ENCODE results near the gene HNF4A. TPM values are rescaled to one million over a fixed set of nuclear protein-coding genes. Genes with fewer than 3 reads are reported as not detected.

HNF4A gene
- total and polyA plus RNA-seq, 2 of the 13 experiments (the other 11 are each of a cell fraction or from before 2014, with no cell fraction given), result 80.9 to 169 TPM

DNA sequence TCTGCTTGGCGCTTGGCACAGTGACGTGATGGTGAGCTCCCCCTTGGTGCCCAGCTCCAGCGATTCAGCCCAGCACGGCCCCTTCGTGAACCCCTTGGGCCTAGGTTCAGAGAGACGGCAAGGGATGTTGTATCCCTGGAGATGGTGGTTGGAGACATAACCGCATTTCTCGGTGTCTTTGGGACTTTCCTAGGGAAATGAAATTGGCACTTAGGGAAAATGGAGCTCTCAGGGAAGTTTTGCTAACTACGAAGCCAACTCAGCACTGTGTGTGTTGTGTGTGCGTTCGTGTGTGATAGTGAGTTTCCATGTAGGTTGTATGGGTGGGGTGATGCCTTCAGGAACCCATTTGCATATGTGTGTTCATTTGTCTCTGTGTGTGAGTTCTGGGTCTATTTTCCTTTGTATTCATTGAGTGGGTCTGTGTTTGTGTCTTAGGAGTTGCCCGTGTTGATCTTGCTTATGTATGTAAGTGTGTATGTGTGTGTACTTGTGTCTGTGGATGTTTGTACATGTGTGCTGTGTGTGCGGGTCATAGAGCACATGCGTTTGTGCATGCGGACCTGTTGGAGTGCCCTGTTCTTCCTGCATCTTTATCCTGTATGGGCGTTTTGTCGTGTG lies 46.4 kb downstream of the HNF4A start (continued):
- TF ChIP-seq, protein P1, sequence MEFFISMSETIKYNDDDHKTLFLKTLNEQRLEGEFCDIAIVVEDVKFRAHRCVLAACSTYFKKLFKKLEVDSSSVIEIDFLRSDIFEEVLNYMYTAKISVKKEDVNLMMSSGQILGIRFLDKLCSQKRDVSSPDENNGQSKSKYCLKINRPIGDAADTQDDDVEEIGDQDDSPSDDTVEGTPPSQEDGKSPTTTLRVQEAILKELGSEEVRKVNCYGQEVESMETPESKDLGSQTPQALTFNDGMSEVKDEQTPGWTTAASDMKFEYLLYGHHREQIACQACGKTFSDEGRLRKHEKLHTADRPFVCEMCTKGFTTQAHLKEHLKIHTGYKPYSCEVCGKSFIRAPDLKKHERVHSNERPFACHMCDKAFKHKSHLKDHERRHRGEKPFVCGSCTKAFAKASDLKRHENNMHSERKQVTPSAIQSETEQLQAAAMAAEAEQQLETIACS (CRISPR knock-in tag; IDR thresholded peaks at IDR 0.05), result 0 out of 2 replicates have a peak, but pooled peaks have one; percentile 18
- no peak for TF ChIP-seq ZNF883 (CRISPR knock-in tag; IDR thresholded peaks at IDR 0.05; ENCODE audit: not compliant biosample characterization)
- TF ChIP-seq, protein P2, sequence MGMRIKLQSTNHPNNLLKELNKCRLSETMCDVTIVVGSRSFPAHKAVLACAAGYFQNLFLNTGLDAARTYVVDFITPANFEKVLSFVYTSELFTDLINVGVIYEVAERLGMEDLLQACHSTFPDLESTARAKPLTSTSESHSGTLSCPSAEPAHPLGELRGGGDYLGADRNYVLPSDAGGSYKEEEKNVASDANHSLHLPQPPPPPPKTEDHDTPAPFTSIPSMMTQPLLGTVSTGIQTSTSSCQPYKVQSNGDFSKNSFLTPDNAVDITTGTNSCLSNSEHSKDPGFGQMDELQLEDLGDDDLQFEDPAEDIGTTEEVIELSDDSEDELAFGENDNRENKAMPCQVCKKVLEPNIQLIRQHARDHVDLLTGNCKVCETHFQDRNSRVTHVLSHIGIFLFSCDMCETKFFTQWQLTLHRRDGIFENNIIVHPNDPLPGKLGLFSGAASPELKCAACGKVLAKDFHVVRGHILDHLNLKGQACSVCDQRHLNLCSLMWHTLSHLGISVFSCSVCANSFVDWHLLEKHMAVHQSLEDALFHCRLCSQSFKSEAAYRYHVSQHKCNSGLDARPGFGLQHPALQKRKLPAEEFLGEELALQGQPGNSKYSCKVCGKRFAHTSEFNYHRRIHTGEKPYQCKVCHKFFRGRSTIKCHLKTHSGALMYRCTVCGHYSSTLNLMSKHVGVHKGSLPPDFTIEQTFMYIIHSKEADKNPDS (CRISPR knock-in tag; IDR thresholded peaks at IDR 0.05), result no peak
- TF ChIP-seq ZNF678 (CRISPR knock-in tag; IDR thresholded peaks at IDR 0.05), result no peak
- no peak; the same call in 1 of the 2 replicates for TF ChIP-seq ZFP37 (CRISPR knock-in tag; IDR thresholded peaks at IDR 0.05; ENCODE audit: borderline replicate concordance)
- no peak for TF ChIP-seq FOSL1 (CRISPR knock-in tag; IDR thresholded peaks at IDR 0.05; ENCODE audit: borderline replicate concordance)
- no peak for TF ChIP-seq ZFP36L1 (CRISPR knock-in tag; IDR thresholded peaks at IDR 0.05)
- no peak for TF ChIP-seq ZNF619 (CRISPR knock-in tag; IDR thresholded peaks at IDR 0.05)
- TF ChIP-seq STAT5B (CRISPR knock-in tag; IDR thresholded peaks at IDR 0.05), result no peak
- TF ChIP-seq, protein P3, sequence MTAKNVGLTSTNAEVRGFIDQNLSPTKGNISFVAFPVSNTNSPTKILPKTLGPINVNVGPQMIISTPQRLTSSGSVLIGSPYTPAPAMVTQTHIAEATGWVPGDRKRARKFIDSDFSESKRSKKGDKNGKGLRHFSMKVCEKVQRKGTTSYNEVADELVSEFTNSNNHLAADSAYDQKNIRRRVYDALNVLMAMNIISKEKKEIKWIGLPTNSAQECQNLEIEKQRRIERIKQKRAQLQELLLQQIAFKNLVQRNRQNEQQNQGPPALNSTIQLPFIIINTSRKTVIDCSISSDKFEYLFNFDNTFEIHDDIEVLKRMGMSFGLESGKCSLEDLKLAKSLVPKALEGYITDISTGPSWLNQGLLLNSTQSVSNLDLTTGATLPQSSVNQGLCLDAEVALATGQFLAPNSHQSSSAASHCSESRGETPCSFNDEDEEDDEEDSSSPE (CRISPR knock-in tag; IDR thresholded peaks at IDR 0.05), result no peak
- no peak; the same call in 1 of the 2 replicates for TF ChIP-seq ZNF768 (CRISPR knock-in tag; IDR thresholded peaks at IDR 0.05)
- TF ChIP-seq, protein P4, sequence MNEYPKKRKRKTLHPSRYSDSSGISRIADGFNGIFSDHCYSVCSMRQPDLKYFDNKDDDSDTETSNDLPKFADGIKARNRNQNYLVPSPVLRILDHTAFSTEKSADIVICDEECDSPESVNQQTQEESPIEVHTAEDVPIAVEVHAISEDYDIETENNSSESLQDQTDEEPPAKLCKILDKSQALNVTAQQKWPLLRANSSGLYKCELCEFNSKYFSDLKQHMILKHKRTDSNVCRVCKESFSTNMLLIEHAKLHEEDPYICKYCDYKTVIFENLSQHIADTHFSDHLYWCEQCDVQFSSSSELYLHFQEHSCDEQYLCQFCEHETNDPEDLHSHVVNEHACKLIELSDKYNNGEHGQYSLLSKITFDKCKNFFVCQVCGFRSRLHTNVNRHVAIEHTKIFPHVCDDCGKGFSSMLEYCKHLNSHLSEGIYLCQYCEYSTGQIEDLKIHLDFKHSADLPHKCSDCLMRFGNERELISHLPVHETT (CRISPR knock-in tag; conservative IDR thresholded peaks at IDR 0.05), result no peak
- TF ChIP-seq SMAD1 (CRISPR knock-in tag; IDR thresholded peaks at IDR 0.05; ENCODE audit: borderline replicate concordance, low read depth), result no peak
- TF ChIP-seq, protein P5, sequence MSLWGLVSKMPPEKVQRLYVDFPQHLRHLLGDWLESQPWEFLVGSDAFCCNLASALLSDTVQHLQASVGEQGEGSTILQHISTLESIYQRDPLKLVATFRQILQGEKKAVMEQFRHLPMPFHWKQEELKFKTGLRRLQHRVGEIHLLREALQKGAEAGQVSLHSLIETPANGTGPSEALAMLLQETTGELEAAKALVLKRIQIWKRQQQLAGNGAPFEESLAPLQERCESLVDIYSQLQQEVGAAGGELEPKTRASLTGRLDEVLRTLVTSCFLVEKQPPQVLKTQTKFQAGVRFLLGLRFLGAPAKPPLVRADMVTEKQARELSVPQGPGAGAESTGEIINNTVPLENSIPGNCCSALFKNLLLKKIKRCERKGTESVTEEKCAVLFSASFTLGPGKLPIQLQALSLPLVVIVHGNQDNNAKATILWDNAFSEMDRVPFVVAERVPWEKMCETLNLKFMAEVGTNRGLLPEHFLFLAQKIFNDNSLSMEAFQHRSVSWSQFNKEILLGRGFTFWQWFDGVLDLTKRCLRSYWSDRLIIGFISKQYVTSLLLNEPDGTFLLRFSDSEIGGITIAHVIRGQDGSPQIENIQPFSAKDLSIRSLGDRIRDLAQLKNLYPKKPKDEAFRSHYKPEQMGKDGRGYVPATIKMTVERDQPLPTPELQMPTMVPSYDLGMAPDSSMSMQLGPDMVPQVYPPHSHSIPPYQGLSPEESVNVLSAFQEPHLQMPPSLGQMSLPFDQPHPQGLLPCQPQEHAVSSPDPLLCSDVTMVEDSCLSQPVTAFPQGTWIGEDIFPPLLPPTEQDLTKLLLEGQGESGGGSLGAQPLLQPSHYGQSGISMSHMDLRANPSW (CRISPR knock-in tag; IDR thresholded peaks at IDR 0.05; ENCODE audit: borderline replicate concordance), result no peak
- TF ChIP-seq ZNF589 (CRISPR knock-in tag; conservative IDR thresholded peaks at IDR 0.05), result 0 out of 2 replicates have a peak, but pooled peaks have one; percentile 21
